Activated CD4-positive, alpha-beta T cell treated with anti-CD3 and anti-CD28 coated beads, Interleukin-2, amount 50 U/mL, for 48 hours (primary cell): ENCODE data around the gene UNC5A.
A peak's percentile ranks its signal among the peaks of the same experiment; 100 is the strongest.

Experiments
- DNase-seq, 2 experiments: peaks; one replicate each; pipeline ENCODE4 v3.0.0-alpha.2; 2020

UNC5A gene

GRCh38 chr5:176802116-176802784 lies 8.1 kb upstream of the UNC5A start:
- no peak for DNase-seq

GRCh38 chr5:176803068-176803942 lies 7.1 kb upstream of the UNC5A start:
- DNase-seq, result no peak

GRCh38 chr5:176803943-176804498 lies 6.3 kb upstream of the UNC5A start:
- DNase-seq, result peak in 1 of 2 experiments; percentile 36

- DNase-seq, result no peak
Observed at GRCh38 chr5:176806137-176806536, 4.2 kb upstream of the UNC5A start.

GRCh38 chr5:176809544-176810080 lies 747 bp upstream of the UNC5A start:
- DNase-seq, result no peak

GRCh38 chr5:176810687-176811501 lies 535 bp downstream of the UNC5A start:
- DNase-seq, result peak in 1 of 2 experiments; percentile 17

GRCh38 chr5:176812269-176813259 lies 2.2 kb downstream of the UNC5A start:
- DNase-seq, result peak in 1 of 2 experiments; percentile 31

GRCh38 chr5:176813587-176814312 lies 3.4 kb downstream of the UNC5A start:
- no peak for DNase-seq

GRCh38 chr5:176814313-176814685 lies 3.9 kb downstream of the UNC5A start:
- no peak for DNase-seq

- DNase-seq, result no peak
Observed at GRCh38 chr5:176814836-176815438, 4.6 kb downstream of the UNC5A start.

- DNase-seq, result no peak
Observed at GRCh38 chr5:176816043-176816745, 5.8 kb downstream of the UNC5A start.

- no peak for DNase-seq
Observed at GRCh38 chr5:176816791-176817347, 6.5 kb downstream of the UNC5A start.

- no peak for DNase-seq
Observed at GRCh38 chr5:176817369-176817840, 7.0 kb downstream of the UNC5A start.

GRCh38 chr5:176817841-176818377 lies 7.5 kb downstream of the UNC5A start:
- peak in 1 of 2 experiments; percentile 37 for DNase-seq

GRCh38 chr5:176818391-176819098 lies 8.2 kb downstream of the UNC5A start:
- no peak for DNase-seq

- DNase-seq, result no peak
Observed at GRCh38 chr5:176819476-176819875, 9.1 kb downstream of the UNC5A start.

- DNase-seq, result no peak
Observed at GRCh38 chr5:176820937-176821336, 10.6 kb downstream of the UNC5A start.

- no peak for DNase-seq
Observed at GRCh38 chr5:176821441-176821840, 11.1 kb downstream of the UNC5A start.
